ENCODE measurements around the gene TOMM6.
"Not testable (repeated sequence)": the region's sequence is repeated elsewhere in the genome, so short reads cannot be mapped to it uniquely, and the experiment has no call there.

The TOMM6 gene

DNA sequence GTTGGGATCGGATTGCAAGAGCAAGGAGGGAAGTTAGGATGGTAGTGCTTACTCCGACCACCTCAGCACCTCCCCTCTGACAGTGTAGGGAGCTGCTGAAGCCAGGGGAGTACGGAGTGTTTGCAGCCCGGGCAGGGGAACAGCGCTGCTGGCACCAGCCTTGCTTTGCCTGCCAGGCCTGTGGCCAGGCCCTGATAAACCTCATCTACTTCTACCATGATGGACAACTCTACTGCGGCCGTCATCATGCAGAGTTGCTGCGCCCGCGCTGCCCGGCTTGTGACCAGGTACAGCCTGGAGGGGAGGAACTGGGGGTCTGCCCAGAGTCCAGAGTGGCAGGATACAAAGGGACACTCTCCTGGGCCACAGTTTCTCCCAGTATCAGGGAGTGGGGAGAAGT is 2.2 kb upstream of the TOMM6 start:
- no peak for DNase-seq (ENCODE audit: low read depth)

DNA sequence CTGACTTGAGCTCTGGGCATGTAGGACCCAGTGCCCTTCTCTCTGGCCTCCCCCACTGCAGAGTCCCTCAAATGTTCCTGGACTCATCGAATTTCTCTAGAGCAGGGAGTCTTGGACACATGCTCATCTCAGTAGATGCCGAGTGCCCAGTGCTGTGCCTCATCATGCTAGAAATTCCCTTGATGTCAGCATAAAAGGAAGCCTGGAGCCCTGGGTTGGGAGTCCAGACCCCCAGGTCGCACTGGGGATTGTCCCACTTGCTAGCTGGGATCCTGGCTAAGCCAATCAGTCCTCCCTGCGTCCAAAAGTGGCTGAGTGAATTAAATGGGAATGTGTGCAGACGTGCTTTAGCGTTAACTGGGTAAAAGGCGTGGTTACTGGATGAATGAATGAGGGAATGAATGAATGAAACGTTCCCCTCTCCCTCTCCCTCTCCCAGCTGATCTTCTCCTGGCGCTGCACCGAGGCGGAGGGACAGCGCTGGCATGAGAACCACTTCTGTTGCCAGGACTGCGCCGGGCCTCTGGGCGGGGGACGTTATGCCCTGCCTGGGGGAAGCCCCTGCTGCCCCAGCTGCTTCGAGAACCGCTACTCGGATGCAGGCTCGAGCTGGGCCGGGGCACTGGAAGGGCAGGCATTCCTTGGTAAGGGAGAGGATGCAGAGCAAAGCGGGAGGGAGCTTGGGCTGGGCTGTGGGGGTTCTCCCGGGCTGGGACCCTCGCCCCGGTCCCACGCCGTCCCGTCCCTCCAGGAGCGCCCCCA is 1.6 kb upstream of the TOMM6 start:
- no peak for DNase-seq (ENCODE audit: low read depth)

DNA sequence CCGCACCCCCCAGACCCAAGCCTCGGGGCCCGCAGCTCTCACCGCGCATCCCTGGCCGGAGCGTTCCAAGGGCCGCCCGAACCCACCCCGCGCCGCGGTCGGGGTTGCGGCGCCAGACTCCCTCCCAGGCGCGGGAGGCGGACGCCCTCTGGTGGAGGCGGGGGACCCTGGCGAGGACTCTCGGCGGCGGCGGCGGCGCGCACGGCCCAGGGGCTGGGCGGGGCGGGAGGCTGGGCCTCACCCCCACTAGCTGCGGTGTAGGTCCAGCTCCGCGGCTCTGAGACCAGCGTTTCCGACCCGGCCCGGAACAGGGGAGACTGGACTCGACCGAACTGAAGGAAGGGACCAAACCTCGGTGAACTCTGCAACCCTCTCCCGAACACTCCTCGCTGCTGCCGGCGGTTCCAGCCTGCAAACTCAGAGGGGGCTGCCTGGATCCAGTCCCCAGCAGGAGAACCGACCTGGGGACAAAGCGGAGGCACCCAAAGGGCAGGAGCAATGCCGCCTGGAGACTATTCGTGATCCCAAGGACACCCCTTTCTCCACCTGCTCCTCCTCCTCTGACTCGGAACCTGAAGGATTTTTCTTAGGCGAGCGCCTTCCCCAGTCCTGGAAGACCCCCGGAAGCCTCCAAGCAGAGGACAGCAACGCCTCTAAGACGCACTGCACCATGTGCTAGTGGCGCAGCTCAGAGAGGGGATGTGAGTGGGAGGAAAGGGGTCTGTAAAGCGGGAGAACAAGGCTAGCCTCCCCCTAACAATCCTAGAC is 859 bp upstream of the TOMM6 start:
- peak; percentile 85 for DNase-seq (ENCODE audit: low read depth)

DNA sequence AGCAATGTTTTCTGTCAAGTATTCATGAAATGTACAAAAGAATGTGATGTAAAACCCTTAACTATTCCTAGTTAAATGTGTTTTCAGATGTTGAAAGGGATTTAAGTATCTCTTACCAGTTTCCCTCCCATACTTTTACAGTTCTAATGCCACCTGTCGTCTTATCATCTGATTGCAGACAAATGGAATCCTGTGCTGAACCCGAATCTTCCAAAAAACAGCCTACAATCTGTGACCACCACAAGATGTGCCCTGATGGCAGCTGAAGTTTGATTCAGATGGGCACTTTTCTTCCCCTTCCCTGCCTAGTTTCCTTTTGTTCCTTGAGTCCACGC is 1.9 kb downstream of the TOMM6 start:
- no peak for DNase-seq (ENCODE audit: low read depth)

DNA sequence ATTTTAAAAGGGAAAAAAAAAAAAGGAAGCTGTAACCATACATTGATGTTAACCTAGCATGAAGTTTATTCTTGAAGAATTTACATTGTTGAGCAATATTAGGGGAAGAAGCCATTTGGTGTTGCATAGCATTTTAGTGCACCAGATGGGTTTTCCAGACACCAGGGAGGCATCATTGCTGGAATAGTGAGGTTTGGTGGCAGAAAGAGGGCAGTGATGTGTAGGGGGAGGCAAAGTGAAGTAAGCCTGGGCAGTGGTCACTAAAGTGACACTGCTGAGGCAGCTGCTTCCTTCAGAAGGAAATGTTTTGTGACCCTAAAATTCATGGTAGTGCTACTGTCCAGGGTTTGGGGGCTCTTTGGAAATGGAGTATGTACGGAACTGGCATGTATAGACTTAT is 2.6 kb downstream of the TOMM6 start:
- no peak for DNase-seq (ENCODE audit: low read depth)

DNA sequence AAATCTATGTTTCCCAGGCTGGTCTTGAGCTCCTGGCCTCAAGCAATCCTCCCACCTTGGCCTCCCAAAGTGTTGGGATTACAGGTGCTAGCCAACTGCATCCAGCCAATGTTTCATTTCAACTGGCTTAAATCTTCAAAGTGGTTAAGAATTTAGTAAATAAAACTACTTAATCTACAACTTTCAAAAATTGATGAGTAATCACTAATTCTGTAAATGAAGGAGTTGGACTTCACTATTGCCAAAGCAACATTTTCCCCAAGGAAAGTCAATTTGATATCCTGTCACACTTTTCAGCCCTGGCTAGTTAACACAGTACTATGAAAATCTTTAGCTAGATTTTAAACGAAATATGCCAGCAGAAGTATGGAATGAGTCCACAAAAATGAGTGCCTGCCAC is 3.8 kb downstream of the TOMM6 start:
- DNase-seq (ENCODE audit: low read depth), result no peak

DNA sequence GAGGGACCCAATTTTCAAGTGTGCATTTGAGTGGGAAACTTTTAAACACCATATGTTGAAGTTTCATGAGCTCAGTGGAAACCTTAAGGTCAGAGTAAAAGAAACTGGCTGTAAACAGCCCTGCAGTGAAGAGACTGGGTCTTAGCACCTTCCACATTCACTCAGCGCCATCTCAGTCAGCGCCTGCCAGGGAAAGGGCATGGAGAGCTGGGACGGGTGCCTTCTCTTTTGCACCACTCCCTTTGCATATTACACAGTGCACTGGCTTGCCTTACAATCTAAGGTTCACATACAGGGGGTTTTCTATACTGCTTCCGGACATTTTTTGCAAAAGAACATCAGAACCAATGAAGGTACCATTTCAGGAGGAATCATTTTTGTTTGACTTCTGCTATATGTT is 4.5 kb downstream of the TOMM6 start:
- DNase-seq (ENCODE audit: low read depth), result no peak

DNA sequence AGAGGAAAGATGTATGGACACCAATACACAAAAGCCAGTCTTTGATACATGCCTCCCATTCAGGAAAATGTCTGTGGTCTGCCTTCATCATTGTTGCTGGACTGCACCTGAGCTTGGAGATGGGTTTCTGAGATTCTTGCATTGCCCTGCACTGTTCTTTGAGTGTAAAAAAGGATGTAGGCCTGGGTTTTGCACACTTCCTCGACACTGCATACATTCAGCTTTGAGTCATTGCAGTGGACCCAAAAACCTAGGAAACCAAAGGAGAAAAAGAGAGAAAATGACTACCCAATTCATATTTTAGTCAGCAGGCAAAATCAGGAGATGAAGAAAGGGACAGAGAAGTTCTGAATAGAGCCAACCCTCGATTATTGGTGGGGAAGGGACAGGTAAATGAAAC is 9.0 kb downstream of the TOMM6 start:
- DNase-seq (ENCODE audit: low read depth), result no peak

DNA sequence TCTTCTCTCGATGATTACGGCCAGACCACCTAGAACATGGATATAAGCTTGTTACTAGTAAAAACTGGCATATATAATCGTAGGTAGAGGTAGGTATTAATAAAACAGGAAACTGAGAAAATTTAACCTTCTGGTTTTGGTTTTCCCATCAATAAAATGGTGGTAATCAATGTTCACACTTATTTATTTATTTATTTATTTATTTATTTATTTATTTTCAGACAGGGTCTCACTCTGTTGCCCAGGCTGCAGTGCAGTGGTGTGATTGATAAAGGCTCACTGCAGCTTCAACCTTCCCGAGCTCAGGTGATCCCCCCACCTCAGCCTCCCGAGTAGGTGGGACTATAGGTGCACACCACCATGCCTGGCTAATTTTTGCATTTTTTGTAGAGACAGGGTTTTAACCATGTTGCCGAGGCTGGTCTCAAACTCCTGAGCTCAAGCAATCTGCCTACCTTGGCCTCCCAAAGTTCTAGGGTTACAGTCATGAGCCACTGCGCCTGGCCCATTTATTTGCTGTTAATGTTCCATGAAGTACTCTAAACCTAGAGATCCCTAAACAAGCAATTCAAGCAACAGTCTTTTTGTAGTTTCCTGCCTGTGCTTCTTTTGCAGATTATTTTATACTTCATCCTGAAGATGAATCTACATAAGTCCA is 11.5 kb downstream of the TOMM6 start:
- no peak for DNase-seq (ENCODE audit: low read depth)

DNA sequence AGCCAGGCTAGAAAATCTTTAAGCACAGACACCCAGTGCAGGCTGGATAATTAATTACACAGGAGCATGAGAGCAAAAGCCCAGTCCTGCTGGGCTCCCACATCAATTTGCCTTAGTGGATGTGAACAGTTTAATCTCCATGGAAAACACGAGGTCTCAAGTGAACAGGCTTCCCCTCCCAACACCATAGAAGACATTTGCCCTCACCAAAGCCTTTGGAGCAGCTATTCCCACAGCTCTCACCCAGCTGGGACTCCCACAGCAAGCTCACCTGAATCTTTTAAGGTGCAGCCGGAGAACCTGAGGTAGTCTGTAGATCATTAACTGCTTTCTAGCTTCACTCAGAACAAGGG is 12.0 kb downstream of the TOMM6 start:
- no peak for DNase-seq (ENCODE audit: low read depth)

DNA sequence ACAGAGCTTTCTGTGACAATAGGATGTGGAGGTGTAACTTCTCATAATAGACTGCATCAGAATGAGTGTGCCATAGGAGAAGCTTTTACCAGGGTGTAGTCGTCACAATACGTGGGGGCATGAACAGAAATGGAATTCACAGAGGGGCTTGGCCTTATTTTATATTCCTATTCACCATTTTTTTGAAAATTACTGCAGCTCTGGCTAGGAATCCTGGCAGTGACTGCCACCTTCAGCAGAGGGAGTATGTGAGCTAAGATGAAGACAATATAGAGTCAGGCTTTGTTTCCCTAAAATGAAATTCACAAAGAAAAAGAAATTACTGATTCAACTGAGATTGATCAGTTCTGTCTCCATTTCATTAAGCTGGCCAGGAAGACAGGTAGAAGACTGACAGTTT is 13.9 kb downstream of the TOMM6 start:
- DNase-seq (ENCODE audit: low read depth), result no peak

DNA sequence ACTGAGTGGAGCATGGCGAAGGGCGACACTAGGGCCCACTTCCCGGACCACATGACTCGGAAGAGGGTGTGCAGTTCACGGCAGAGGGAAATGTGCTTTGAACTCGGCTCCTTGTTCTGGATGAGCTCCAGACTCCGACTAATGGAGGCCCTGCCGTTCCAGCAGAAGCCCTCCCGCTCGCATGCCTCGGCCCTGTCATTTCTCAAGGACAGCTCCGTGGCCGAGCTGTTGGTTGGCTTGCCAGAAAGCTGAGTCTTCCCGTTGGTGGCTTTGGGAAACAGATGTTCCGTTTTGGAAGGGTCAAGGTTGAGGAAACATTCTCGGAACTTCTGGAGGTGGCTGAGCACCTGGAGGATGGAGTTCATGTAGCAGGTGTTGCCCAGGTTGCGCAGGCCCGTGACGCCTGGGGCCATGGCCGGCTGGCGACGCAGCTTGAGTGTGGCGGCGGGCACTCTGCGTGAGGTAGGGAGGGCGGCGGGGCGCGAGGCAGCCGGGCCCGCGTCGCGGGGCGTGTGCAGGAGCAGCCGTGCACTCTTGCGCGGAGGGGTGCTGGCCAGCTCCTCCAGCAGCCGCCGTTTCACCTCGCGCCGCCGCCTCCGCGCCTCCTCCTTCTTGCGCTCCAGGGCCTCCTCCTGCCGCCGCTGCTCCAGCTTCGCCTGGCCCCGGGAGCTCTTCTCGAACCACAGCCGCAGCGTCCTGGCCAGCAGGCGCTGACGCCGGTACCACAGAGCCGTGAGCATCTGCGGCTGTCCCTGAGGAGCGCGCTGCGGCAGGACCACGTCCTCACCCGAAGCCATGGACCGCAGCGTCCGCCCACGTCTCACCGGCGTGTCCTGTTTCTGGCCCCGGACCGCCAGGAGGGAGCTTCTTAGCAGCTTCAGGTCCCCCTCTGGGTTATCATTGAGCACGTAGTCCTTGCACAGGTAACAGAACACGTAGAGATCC is 18.6 kb downstream of the TOMM6 start:
- no peak for DNase-seq (ENCODE audit: low read depth)

DNA sequence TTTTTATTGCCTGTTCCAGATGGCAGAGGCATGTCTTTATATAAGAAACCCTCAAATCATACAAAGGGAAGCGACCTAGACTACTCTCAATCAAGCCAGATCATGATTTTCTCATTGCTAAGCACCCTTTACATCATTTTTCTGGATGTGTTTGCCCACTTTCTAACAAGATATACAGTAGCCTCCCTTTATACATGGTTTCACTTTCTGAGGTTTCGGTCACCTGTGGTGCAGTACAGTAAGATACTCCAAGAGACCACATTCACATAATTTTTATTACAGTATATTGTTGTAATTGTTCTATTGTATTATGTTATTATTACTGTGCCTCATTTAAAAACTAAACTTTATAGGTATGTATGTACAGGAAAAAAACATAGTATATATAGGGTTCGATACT is 23.6 kb downstream of the TOMM6 start:
- DNase-seq (ENCODE audit: low read depth), result no peak

DNA sequence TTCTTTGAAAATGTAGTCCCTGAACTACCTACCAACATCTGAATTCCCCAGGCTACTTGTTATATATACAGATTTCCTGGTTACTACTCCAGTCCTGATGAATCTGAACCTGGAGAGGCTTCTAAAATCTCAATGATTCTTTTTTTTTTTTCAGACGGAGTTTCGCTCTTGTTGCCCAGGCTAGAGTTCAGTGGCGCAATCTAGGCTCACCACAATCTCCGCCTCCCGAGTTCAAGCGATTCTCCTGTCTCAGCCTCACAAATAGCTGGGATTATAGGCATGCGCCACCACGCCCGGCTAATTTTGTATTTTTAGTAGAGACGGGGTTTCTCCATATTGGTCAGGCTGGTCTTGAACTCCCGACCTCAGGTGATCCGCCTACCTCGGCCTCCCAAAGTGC is 24.5 kb downstream of the TOMM6 start:
- DNase-seq (ENCODE audit: low read depth), result not testable (repeated sequence)

DNA sequence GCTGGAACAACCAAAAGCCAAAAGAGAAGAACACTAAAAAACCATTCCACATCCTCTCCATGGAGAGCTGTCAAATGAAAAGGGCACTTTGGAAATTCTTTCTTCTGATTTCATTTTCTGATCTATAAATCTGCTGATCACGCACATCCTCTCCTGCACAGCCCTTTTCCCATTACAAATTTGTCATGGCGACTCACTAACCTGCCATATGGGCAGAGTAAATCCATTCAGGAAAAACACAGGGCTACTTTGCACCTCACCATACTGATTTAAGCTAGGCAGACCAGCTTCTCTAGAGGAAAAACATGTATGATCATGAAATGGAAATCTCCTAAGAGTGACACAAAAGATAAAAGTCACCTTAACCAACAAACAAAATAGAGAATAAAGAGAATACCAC is 26.0 kb downstream of the TOMM6 start:
- DNase-seq (ENCODE audit: low read depth), result no peak

DNA sequence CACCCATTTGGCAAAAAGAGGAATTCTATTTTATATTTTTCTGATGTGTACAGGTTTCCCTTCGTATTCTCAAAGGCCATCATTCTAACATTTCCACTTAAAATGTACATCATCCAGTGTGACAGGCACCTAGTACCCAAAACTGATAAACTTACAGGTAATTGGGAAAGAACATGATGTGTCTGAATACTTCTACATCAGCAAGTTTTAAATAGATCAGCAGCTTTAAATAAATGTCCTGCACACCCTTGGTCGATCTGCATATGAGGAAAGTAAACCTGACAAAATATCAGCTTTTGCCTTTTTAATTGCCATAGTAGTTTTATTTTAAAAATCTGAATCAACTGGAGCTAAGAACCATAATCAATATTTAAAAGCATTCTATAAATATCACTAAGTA is 26.5 kb downstream of the TOMM6 start:
- DNase-seq (ENCODE audit: low read depth), result no peak

DNA sequence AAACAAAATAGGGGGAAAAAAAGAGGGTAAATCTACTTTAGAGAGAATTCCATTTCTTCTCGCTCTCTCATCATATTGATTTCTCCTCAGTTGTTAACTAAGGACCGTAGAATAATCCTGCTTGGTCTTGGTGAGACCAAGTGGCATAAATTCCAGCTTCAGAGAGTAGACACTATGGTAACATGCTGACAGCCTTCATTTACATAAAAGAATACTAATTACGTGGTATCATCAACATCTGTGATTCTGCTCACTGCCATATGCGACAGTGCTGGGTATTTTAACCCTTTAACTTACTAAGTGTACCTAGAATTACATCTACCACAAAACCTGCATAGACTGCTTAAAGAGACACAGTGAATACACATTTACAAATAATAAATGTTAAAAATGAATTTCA is 27.1 kb downstream of the TOMM6 start:
- DNase-seq (ENCODE audit: low read depth), result no peak

DNA sequence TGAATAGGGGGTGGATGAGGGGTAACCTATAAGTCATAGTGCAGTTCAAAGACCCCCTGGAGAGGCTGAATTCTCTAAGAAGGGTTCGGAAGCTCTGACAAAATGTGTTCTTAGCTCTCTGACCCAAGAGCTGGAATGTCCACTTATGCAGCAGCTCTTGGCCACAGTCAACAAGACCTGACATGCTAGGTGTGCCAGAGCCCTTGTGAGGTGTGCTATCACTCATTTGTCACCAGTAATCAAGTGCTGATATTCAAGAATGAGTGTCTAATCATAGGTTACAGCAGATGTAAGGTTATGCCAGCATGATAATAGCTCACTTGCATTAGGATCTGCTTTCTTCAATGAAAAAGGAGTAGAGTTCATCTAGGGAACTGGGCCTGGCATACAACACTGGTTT is 28.1 kb downstream of the TOMM6 start:
- DNase-seq (ENCODE audit: low read depth), result no peak

DNA sequence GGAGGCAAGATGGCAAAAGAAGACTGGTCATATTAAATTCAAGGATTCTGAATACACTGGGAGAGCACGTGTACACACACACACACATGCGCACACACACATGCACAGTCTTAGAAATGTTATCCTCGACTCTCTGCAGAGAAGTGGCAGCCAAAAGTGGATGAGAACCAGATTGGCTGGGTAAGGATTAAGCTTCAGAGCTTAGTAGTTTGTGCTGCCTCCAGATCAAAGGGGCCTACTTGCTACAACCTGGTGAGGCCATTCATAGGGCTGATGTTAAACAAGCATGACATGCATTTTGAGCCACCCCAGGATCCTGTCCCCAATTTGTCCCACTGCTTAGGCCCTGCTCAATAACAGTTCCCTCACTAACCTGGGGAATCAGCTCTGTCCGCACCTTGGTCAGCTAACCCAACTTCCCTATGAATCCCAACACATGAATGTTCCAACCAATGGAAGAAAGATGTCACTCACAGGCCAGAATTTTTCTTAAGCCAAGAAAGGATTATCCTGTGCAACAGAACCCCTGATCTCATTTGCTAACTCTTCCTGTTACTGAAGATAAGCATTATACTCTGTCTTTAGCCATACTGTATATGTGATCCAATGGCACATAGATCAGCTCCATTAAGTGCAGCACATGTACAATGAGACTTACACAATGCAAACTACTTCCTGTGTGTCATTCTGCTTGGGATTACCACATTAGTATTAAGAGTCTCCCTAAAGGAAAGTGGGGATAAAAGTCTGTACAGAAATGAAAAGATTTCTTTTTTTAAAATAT is 31.0 kb downstream of the TOMM6 start:
- DNase-seq (ENCODE audit: low read depth), result no peak

DNA sequence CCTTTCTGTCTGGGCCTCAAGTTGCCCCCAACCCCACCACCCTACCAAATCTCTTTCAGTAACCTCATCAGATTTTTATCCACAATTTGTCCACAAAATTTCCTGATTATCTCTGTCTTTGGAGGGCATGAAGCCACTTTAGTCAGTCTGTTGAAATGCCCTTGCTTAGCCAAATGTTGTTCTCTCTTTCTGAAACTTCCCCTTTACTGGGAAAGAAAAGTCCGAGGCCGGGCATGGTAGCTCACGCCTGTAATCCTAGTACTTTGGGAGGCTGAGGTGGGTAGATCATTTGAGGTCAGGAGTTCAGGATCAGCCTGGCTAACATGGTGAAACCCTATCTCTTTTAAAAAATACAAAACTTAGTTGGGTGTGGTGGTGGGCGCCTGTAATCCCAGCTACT is 33.8 kb downstream of the TOMM6 start:
- no peak for DNase-seq (ENCODE audit: low read depth)

DNA sequence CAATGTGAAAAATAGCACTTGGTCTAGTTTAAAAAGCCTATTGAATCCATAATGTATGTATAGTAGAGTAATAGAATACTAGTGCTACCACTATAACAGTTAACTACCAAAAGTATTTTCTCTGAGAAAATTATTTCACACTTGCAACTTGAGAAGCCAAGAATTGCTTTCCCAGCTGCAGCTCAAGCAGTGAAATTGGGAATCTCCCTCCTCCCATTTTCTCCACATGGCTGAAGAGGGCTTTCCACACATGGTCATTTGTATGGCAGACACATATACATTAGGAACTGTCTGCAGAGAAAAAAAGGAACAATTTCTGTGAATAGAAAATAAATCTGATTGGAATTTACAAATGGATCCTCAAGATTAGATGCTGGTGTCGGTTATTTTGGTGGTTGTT is 34.5 kb downstream of the TOMM6 start:
- no peak for DNase-seq (ENCODE audit: low read depth)

DNA sequence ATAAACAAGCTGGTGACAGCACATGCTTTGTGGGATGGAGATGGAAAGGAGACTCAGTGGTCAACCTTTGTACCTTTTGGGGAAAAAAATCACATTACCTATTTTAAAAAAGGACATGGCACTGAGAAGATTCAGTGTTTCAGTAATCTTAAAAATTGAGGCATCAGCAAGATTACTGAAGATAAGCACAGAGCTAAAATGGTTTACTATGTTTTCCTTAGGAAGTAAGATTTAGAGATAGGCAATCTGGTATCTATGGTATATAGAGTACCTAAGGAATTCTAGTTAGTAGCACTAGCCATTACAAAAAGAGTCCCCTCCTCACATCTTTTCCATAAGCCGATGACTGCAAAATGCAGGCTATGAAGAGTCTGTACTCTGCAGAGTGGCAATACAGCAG is 35.7 kb downstream of the TOMM6 start:
- no peak for DNase-seq (ENCODE audit: low read depth)
